GM19193 (cell line): Measurements from ENCODE around the gene EREG.

ENCODE experiments used
- POLR2A ChIP-seq: IDR thresholded peaks from 4 replicates; pipeline ENCODE4 v1.6.1; 2011; ENCODE audit not compliant: insufficient read depth, insufficient read length; ENCODE audit errors: extremely low read depth

Gene EREG, protein sequence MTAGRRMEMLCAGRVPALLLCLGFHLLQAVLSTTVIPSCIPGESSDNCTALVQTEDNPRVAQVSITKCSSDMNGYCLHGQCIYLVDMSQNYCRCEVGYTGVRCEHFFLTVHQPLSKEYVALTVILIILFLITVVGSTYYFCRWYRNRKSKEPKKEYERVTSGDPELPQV

DNA sequence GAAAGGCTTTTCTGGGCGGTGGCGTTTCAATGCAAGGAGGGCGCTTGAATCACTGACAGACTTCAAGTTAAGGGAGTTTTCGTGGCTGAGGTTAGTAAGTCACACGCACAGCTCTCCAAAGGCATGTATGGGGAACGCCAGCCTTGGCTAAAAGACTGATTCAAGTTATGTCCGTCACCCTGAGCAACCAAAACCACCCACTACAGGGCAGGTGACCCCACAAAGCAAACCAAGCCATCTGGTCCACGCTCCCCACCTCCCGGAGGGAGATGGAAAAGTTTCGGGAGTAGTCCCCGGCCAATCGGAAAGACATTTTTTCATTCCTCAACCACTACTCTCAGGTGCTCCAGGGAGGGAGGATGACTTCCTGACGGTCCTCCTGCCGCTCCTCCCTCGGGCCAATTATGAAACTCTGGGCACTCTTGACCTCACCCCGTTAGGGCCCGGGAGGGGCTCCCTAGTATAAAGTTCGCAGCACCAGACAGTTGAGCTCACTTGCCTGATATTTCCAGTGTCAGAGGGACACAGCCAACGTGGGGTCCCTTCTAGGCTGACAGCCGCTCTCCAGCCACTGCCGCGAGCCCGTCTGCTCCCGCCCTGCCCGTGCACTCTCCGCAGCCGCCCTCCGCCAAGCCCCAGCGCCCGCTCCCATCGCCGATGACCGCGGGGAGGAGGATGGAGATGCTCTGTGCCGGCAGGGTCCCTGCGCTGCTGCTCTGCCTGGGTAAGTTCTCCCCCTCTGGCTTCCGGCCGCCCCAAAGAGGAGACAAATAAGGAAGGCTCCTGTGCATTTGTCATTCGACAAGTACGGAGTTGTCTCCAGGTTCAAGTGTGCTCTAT is at the start of gene EREG:
Gene EREG (plus strand): TSS at position 494 of the 840 bp plus-strand sequence. CDS start 164 bp downstream, at position 658.
- TF ChIP-seq POLR2A: no peak

DNA sequence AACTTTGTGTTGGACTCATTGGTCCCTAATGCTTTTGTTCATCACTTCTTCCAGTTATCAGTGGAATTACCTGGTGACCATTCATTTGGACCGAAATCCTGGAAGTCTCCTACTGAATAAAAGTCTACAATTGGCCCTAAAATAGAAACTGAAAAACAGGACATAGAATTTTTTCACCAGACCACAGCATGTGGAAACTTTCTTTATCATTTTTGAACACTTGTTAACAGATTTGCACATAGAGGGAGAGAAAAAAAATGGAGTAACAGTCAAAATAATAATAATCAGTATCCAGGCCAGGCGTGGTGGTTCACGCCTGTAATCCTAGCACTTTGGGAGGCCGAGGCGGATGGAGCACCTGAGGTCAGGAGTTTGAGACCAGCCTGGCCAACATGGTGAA is 49.6 kb upstream of the EREG start:
- no peak for TF ChIP-seq POLR2A

DNA sequence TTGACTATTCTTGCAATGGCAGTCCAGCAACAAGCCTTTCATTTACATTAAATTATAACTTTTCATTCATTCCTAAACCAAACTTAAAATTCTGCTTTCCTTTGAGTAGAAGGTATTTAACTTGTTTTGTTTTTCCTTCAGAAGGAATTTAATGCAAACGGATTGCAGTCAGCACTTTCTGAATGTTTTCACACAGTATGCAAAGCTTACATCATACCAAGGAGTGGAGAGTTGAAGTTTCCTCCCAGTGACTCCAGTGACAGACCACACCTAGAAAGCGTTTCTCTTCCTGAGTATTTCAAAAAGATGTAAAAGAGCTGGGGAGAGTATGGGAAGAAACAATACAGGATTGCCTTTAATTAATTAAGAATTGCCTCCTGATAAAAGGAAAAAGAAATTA is 48.5 kb upstream of the EREG start:
- no peak for TF ChIP-seq POLR2A

DNA sequence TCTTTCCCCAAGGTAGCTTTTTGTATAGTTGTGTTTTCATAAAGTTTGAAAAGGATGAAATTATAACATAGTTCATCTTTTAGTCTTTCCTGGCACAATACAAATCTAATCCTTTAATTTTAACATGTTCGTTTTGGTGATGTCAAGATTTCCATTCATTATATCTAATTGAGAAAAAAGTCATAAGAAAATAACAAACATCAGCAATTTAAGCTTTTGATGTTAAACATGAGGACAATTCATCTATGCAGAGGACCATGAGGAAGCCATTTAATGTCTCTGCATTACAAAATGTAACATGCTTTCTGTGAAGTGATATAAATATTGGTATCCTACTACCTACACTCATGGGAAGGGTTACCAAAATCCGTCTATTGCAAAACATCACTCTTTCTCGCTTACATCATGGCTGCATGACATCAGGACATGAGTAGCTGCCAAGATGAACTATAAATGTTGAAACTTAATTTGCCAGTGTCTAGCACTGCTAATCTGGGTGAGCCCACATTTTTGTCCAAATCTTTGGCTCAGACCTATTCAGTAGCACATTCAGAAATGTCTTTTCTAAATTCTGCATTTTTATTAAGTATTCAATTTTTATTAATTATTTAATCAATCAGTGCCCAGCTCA is 47.2 kb upstream of the EREG start:
- no peak for TF ChIP-seq POLR2A

DNA sequence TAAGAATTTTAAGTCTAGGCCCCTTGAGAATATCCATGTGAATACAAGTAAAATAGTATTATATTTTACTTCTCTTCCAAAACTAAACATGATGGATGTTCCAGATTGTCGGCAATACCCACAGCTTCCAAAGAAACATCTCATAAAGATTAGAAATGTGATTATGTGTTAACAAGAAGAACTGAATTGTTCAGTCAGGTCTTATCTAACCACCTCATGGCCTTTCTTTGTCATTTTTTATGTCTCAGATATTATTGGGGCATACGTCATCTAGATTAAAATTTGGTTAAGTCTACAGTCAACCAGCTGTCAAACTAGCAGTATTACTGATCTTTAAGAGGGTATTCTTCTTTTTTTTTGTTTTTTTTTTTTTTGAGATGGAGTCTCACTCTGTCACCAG is 46.7 kb upstream of the EREG start:
- no peak for TF ChIP-seq POLR2A

DNA sequence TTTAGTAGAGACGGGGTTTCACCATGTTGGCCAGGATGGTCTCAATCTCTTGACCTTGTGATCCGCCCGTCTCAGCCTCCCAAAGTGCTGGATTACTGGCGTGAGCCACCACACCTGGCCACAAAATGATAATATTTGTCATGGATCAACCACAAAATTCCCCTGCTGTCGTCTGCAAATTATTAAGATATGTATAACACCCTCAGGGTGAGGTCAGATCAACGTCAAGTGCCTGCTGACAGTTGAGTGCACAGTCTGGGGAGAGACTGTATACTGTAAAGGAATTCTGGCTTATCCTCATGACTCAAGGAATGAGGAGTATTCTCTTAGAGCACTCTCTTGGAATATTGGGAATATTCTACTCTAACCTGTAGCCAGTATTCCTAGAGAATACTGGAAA is 45.5 kb upstream of the EREG start:
- no peak for TF ChIP-seq POLR2A

DNA sequence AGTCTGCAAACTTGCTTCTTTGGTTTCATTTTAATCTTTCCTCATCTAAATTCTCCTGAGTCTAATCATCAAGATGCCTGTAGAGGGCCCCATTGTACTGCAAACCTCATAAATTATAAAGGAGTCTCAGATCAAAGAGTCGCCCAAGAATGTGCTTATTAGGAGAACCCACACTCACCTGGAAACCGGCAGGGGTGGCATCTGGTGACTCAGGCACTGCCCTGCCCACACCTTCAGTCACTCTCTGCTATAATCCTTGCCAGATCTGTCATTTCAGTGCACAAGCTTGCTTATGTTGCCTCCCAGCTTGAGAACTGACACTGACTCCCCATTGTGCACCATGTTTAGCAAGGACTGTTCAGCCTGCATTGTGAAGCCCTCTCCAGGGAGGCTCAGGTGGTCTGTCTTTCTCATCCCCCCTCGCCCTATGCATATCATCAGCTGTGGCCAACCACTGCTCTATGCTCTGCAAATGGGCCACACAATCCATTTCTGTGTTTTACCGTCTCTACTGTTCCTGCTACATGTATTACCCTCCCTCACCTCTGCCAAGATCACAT is 44.3 kb upstream of the EREG start:
- no peak for TF ChIP-seq POLR2A

DNA sequence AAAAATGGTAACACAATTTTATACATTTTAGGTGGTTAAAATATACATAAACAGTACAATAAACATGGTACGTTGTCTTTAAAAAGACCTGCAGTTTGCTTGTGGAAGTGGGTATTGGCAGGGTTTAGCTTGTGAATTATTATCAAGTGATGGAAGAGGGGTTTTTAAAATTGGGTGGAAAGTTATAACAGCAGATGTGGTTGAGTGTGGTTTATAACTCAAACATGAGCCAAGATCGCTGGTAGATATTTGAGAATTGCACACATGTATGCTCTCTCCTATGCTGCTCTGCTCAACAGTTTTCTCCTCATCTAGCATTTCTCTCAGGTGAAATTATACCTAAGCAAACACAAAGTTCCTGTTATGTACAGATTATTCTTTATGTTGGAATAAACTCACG is 42.6 kb upstream of the EREG start:
- TF ChIP-seq POLR2A: no peak

DNA sequence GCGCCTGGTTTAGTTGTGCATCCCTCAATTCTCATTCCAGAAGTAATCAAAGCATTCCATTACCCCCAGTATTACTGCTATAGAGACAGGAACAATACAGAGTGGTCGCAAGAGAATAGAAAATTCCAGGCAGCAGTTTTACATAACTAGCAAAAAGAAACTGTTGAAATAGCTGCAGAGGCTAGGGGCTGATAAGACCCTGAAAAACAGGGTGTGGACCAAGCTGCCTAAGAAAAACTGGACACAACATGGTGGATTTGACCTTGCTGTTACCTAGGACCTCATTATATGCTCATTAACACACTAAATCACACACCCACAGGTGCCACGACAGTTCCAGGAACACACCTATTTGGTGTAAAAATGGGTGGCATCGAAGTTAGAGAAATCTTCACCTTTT is 41.3 kb upstream of the EREG start:
- no peak for TF ChIP-seq POLR2A

DNA sequence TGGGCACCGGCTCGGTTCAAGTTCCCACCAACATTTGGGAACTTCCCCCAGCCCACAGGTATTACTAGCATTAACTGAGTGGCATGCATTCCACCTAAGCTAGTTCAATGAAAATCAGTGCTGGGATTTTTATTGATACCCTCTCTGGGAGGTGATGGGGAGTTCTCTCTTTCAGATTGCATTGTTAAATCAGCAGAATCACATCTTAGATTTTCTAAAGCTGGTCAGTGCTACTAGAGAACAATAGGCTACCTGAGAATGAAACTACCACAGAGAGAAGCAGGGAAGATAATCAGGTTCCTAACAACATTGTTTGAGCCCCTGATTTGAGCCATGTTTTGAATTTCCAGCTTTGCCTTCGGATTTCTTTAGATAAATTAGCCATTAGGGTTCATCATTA is 40.7 kb upstream of the EREG start:
- TF ChIP-seq POLR2A: no peak

DNA sequence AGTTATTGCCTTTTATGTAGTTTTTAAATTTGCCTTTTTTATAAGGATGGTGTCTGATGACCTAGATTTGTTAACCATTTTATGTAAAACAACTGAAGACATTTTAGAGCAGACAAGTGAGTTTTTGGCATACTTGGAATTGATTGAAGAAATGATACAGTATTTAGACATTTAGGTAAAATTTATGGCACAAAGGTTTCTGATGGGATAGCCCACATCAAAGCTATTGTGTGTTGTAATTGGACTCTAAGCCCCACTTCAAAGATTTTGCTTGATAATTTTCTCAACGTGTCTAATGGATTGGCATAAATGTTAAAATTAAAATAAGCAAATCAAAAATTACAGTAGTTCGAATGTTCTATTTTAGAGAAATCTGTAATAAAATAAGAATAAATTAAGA is 39.1 kb upstream of the EREG start:
- TF ChIP-seq POLR2A: no peak

DNA sequence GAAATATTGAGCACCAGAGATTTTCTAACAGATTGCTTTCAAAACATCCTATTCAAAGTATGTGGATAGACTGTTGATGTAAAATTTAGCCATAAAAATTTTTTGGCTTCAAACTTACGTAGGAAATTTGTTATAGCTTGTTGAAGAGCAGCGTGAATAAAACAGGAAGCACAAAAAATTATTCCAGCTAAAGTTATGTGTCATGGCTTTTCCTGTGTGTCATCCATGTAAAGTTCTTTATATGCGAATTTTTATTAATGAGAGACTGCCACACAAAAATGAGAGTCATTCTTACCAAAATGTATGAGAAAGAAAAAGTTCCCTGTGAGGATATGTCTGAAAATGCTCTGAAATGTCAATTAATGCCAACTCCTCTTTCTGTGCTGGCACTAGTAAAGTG is 37.2 kb upstream of the EREG start:
- no peak for TF ChIP-seq POLR2A

DNA sequence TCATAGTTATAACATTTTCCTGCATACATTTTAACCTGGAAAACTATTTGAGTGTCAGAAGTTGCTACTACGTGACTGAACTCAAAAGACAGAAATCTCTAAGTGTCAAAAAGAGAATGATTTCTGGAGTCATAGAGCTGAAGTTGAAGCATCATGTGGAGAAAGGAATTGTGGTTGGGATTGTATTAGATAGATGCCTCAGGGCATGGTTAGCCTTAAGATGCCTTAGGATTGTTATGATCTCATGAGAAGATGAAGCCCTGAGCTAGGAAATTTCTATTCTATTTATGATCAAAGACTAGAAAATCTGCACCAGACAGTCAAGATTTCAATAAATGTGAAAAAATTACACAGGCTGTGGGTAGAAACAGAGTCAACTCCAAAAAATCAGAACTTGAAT is 36.4 kb upstream of the EREG start:
- no peak for TF ChIP-seq POLR2A

DNA sequence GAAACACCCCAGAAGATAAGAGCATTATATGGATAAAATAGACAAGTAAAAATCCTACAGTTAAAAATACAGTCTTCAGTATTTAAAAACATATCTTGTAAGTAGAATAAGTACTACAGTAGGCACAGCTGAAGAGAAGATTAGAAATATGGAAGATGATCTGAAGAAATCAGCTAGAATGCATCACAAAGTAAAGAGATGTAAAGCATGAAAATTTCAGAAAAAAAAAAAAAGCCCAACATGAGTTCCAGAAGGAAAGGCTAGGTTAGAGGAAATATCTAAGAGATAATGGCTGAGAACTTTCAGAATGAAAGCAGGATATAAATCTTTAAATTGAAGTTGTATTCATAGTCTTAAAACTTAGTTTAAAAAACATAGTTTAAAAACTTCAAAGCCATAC is 35.6 kb upstream of the EREG start:
- no peak for TF ChIP-seq POLR2A

DNA sequence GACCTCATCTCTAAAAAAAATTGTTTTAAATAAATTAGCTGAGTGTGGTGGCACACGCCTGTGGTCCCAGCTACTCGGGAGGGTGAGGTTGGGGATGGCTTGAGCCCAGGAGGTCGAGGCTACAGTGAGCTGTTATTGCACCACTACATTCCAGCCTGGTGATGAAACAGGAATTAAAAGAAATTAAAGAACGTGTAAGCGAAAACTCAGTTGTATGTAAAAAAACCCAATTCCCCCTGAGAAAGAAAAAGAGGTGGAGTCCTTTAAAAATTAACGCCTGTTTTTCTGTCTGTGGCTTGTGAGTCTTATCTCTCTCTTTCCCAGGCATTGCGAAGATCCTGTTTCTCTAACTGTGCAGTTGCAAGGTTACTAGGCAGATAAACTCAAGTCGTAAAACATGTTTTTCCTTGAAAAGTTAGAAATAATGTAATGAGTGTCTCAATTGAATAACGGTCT is 34.6 kb upstream of the EREG start:
- TF ChIP-seq POLR2A: no peak

DNA sequence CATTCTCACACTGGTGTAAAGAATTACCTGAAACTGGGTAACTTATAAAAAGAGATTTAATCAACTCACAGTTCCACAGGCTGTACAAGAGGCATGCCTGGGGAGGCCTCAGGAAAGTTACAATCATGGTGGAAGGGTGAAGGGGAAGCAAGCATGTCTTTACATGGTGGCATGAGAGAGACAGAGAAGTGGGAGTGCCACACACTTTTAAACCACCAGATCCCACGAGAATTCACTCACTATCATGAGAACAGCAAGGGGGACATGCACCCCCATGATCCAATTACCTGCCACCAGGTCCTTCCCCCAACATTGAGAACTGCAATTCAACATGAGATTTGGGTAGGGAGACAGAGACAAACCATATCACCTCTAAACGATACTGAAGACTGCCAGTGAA is 33.7 kb upstream of the EREG start:
- no peak for TF ChIP-seq POLR2A

DNA sequence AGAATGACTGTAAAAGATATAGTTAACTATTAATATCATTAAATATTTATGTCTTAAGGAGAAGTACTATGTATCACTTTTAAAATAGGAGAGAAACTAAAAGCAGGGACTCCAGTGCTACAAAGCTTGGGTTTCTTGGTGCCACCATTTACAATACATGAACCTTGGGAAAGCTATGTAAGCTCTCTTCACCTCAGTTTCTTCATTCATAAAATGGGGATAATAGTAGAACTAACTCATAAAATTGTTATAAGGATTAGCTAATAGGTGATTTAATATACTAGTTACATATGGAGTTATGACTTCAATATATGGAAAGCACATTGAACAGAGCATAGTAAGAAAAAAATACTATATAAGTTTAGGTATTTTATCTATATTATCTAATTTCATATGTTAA is 33.0 kb upstream of the EREG start:
- no peak for TF ChIP-seq POLR2A

DNA sequence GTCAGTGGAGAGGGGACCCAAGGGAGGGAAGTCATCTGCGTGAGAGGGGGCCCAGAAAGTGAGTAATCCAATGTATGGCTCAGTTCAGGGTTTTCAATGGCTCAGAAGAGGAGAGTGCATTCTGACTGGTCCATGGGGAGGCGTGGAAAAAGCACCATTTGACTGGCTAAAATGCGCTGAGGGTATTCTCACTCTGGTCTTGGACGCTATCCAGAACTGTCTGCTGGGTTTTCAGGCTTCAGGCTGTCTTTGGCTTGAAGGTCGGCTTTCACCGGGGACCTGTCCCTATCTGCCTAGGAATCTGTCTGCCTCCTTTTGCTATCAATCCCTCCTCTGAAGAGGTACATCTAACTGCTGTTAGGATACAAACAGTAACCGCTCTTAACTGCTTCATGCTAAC is 30.3 kb upstream of the EREG start:
- no peak for TF ChIP-seq POLR2A
